Measurements from ENCODE around the gene TEX261.

The TEX261 gene

GRCh38 chr2:70939839-70940580 is 54.7 kb downstream of the TEX261 start:
- TF ChIP-seq CTCF (IDR thresholded peaks at IDR 0.05; ENCODE audit: extremely low read depth, insufficient read depth, missing control alignments): no peak
- in situ Hi-C loops (cut with MboI; ENCODE audit: low pct_unique_long_range_greater_than_20kb, low sequenced_read_pairs, unreplicated experiment): no loop called here

GRCh38 chr2:70939001-70939838 is 55.5 kb downstream of the TEX261 start:
- DNase-seq (ENCODE audit: low spot score): no peak
- no peak for TF ChIP-seq CTCF (IDR thresholded peaks at IDR 0.05; ENCODE audit: extremely low read depth, insufficient read depth, missing control alignments)
- in situ Hi-C loops (cut with MboI; ENCODE audit: low pct_unique_long_range_greater_than_20kb, low sequenced_read_pairs, unreplicated experiment): no loop called here

More at GRCh38 chr2:70939839-70940580, 54.7 kb downstream of the TEX261 start:
- DNase-seq (ENCODE audit: low spot score): no peak

GRCh38 chr2:70938586-70938950 is 56.1 kb downstream of the TEX261 start:
- in situ Hi-C loops (cut with MboI; ENCODE audit: low pct_unique_long_range_greater_than_20kb, low sequenced_read_pairs, unreplicated experiment): no loop called here
- DNase-seq (ENCODE audit: low spot score): no peak
- TF ChIP-seq CTCF (IDR thresholded peaks at IDR 0.05; ENCODE audit: extremely low read depth, insufficient read depth, missing control alignments): no peak

GRCh38 chr2:70937866-70938585 is 56.6 kb downstream of the TEX261 start:
- DNase-seq (ENCODE audit: low spot score): no peak
- no peak for TF ChIP-seq CTCF (IDR thresholded peaks at IDR 0.05; ENCODE audit: extremely low read depth, insufficient read depth, missing control alignments)
- in situ Hi-C loops (cut with MboI; ENCODE audit: low pct_unique_long_range_greater_than_20kb, low sequenced_read_pairs, unreplicated experiment): no loop called here

GRCh38 chr2:70936979-70937811 is 57.5 kb downstream of the TEX261 start:
- no peak for DNase-seq (ENCODE audit: low spot score)
- no peak for TF ChIP-seq CTCF (IDR thresholded peaks at IDR 0.05; ENCODE audit: extremely low read depth, insufficient read depth, missing control alignments)
- in situ Hi-C loops (cut with MboI; ENCODE audit: low pct_unique_long_range_greater_than_20kb, low sequenced_read_pairs, unreplicated experiment): no loop called here

Measured in GM13977 (cell line).